ENCODE measurements around the gene VWA2.

Gene VWA2

DNA sequence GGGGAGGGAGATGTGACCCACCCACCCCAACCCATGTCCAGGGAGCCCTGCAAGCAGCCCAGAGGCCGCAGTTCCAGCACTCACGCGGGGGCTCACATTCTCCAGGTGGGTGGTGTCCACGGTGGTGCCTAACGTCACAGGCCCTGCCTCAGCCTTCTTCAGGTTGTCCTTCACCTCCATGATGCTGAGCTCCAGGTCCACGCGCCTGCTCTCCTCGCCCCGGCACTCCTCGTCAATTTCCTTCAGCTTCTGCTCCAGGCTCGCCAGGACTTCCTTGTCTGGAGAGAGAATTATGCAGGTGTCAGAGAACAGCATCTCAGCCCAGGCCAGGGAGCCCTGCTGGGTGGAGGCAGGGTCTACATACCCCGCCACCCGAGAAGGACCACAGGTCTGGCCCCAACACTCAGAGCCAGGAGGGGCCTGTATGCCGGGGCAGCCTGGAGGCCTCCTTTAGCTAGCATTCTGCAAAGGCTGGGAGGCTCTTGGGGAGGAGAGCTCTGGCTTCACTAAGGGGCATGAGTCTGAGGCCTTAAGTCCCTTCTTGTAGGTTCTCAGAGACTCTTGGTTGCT, 58.2 kb downstream of the VWA2 start:
- DNase-seq, result no peak

GRCh38 chr10:114300036-114300645, 61.1 kb downstream of the VWA2 start:
- DNase-seq, result no peak

- DNase-seq, result no peak
These were observed 62.1 kb downstream of the VWA2 start for GRCh38 chr10:114301177-114301576.

DNA sequence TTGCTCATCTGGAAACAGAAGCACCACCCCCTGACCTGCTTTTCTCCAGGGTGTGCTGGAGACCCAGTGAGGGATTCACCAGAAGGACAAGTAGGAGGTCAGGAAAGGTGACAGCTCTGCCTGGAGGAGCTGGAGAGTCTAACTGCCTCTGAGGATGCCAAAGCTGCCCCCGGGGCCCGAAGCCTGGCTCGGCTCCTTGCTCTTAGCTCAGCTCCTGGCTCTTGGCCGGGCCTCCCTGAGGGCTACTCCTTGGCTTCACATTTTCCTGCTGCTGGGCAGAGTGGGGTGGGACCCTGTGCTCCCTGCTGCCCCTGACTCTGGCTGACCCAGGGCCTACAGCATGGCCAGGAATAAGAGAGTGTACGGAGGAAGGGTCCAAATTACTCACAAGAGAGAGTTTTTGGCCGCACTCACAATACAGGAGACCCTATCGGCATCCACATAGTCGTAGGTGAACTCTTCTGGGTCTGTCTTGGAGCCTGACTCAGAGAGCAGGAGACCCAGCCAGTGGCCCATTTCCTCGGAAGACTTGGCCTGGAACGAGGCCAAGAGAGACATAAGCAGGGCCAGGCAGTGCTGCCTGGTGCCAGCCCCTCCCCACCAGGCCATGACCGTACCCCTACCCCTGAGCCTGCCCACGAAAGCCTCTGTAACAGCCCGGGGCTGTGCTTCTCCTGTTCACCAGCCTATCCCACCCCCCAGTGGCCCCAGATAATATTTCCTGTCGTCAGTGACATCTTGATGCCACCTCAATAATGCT, 63.1 kb downstream of the VWA2 start:
- peak in 4 of 58 donors; percentile 7 to 19 (median 14) for DNase-seq

DNA sequence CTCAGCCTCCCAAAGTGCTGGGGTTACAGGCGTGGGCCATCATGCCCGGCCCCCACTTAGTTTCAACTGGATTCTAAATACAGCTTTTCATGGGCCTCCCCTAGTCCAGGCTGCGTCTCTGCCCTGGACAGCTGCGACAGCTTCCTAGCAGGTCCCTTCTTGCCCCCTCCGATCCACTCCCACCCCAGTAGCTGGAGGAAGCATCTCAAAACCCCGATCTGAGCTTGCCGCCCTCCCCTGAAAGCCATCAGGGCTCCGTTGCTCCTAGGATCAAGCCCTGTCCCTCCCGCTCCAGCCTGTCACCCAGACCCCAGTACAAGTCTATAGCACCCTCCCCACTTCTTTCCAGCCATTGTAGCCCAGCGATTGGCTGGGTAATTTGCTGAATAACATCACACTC, 64.5 kb downstream of the VWA2 start:
- no peak for DNase-seq

DNA sequence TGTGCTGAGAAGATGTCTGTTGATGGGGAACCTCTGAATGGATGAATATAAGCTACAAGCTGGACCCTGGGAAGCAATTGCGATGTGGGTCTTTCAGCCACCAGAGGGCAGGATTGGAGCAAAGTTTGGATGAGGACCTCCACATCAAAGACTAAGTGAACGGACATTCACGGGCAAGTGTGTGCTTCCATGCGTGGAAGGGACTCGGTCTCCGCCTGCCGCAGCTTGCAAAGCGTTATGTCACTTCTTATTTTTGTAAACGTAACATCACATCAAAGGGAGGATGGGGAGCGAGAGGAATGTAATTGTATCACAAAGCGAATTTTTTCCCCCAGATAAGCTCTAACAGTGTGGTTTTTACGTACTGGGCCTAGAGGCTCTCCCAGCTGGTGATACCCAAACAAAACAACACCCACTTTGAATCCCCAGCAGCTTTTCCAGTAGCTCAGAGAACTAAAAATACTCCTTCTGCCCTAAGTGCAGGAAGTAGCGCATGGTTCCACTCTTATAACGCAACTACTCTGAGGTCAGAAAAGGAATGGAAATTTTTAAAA, 65.0 kb downstream of the VWA2 start:
- DNase-seq, result peak in 56 of 58 donors; percentile 25 to 89 (median 70)

DNA sequence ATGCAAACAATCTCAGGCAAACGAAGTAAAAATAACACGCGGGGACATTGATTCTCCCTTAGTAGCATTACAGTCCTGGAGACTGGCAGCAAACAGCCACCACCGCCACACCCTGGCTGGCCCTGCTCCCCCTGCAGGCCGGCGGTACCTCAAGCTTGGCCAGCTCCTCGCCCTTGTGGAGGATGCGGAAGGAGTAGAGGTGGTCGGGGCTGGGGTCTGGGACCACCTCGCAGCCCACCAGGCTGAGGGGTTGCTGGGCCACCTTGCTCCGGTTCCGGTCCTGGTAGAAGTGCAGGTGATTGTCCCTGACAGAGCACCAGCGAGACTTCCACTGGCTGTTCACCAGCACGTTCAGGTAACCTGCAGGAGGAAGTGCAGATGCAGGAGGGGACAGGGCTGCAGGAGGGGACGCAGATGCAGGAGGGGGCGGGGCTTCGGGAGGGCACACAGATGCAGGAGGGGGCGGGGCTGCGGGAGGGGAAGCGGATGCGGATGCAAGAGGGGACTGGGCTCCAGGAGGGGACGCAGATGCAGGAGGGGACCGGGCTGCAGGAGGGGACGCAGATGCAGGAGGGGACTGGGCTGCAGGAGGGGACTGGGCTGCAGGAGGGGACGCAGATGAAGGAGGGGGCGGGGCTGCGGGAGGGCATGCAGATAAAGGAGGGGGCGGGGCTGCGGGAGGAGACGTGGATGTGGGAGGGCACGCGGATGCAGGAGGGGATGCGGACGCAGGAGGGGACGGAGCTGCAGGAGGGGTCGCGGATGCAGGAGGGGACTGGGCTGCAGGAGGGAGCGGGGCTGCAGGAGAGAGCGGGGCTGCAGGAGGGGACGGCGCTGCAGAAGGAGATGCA, 65.7 kb downstream of the VWA2 start:
- DNase-seq, result peak in 23 of 58 donors; percentile 8 to 81 (median 51)

- DNase-seq, result no peak
These were observed 66.5 kb downstream of the VWA2 start for GRCh38 chr10:114305521-114305925.

DNA sequence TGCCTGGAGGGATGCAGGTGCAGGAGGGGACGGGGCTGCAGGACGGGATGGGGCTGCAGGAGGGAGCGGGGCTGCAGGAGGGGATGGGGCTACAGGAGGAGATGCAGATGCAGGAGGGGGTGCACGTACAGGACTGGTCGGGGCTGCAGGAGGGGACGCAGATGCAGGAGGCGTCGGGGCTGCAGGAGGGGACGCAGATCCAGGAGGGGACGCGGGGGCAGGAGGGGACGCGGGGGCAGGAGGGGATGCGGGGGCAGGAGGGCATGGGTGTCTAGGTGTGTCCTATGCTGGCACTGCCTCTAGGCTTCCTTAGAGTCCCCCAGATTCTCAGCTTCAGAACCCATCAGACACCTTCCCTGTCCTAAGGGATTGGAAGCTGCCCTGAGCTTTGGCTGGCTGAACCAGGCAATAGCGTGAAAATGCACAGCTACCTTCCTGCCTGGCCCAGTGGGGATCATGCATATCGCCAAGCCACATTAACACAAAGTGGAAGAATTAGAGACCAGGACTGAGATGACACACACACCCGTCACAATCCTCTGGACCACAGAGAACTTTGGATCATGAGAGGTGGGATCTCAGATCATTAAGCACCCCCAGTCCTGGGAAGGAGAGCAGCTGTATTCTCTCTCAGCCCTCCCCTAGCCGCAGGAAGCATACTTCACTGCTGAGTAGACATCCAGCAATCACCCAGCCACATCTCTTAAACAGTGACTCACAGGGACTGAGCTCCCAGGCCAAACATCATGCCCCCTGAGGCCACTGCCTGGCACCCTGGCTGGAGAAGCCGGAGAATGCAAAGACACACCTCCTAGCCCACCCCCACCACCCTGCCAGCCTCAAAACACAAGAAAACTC, 67.3 kb downstream of the VWA2 start:
- DNase-seq, result no peak

- peak in 16 of 58 donors; percentile 17 to 50 (median 30) for DNase-seq
These were observed 68.7 kb downstream of the VWA2 start for GRCh38 chr10:114307731-114308130.

- DNase-seq, result peak in 12 of 58 donors; percentile 6 to 71 (median 17)
These were observed 69.7 kb downstream of the VWA2 start for GRCh38 chr10:114308531-114309363.

GRCh38 chr10:114309364-114309651, 70.3 kb downstream of the VWA2 start:
- DNase-seq, result no peak

GRCh38 chr10:114310346-114310745, 71.3 kb downstream of the VWA2 start:
- DNase-seq, result no peak

- no peak for DNase-seq
These were observed 72.0 kb downstream of the VWA2 start for GRCh38 chr10:114311023-114311422.

- no peak for DNase-seq
These were observed 72.6 kb downstream of the VWA2 start for GRCh38 chr10:114311496-114312209.

DNA sequence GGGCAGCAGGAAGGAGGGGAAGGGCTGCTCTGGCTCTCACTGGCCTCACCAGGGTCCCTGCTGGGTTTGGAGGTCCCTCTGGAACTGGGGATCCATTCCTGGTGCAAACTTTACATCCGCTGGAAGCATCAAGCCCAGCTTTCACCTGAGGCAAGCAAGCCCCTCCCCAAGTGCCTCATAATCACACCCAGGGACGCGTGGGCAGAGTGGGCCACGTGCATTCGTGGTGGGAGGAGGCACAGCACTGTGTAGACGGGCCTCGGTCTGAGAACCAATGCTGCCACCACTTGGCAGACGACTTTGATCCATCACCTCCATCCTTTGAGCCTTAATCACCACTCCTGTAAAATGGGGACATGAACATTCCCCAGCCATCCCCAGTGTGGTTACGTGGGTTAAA, 74.1 kb downstream of the VWA2 start:
- DNase-seq, result no peak

DNA sequence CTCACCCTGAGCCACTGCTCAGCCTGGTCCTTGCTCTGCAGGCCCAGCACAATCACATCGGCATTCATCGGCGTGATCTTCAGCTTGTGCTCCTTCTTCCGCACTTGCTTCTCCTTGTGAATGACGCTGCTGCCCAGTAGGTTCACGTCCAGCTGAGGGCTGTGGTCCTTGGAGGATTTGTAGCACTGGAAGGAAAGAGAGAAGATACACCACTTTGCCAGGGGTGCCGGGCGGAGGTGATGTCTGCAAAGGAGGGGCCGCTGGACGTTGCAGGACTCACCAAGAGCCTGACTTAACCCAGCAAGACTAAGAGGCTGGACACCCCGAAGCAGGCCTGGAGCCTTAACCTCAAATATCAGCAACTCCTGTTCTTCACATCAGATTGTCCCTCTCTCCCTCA, 74.8 kb downstream of the VWA2 start:
- no peak for DNase-seq

DNA sequence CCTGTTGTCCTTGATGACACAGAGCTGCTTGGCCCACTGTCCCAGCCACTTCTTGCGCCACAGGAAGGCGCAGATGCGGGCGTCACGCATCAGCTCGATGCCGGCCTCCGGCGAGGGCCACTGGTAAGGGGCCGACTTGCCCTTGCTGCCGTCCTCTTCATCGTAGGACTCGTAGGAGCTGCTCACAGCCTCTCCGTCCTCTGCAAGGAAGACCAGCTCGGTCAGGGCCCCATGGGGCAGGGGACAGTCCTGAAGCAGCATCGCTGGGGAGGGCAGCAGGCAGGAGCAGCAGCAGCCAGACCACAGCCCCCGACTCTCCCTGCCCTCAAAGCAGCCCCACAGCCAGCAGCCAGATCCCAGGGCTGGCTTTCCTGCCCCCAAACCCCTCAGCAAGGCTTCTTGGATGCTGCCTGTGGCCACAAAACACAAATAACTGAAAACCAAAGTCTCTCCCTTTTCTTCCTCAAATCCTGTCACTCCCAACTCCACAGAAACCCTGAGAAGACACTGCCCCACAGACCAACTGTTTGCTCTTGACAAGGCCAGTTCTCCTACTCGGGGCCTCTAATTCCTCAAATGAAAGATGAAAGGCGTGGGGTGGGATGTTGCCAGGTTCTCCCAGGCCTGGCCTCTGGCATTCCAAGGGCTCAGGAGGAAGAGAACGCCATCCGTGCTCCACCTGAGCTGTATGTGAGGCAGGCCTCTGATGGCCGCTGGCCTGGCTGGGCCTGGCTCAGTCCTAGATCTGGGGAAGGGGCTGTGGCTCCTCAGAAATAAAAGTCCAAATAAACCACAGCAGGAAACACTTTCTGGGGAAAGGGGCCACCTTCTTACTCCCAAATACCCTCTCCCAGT, 76.7 kb downstream of the VWA2 start:
- DNase-seq, result no peak

Measured in anterior cingulate cortex (tissue), 58 donors.